ENCODE measurements around the gene GPRASP3.

GRCh38 chrX:102697494-102697893, 23.0 kb upstream of the GPRASP3 start:
- TF ChIP-seq, protein P1, sequence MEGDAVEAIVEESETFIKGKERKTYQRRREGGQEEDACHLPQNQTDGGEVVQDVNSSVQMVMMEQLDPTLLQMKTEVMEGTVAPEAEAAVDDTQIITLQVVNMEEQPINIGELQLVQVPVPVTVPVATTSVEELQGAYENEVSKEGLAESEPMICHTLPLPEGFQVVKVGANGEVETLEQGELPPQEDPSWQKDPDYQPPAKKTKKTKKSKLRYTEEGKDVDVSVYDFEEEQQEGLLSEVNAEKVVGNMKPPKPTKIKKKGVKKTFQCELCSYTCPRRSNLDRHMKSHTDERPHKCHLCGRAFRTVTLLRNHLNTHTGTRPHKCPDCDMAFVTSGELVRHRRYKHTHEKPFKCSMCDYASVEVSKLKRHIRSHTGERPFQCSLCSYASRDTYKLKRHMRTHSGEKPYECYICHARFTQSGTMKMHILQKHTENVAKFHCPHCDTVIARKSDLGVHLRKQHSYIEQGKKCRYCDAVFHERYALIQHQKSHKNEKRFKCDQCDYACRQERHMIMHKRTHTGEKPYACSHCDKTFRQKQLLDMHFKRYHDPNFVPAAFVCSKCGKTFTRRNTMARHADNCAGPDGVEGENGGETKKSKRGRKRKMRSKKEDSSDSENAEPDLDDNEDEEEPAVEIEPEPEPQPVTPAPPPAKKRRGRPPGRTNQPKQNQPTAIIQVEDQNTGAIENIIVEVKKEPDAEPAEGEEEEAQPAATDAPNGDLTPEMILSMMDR (conservative IDR thresholded peaks at IDR 0.05; ENCODE audit: low read length) = no peak
- no peak for TF ChIP-seq EZH2phosphoT487 (IDR thresholded peaks at IDR 0.05; ENCODE audit: borderline replicate concordance)

Measured in Loucy (cell line).